IPS DF 4.7 (cell line): ENCODE measurements around the gene KLHL30.

Source experiments
- DNase-seq: peaks from one replicate; pipeline ENCODE4 v3.0.0-alpha.2; 2013; ENCODE audit warnings: low spot score; ENCODE audit errors: extremely low read depth

Gene KLHL30

DNA sequence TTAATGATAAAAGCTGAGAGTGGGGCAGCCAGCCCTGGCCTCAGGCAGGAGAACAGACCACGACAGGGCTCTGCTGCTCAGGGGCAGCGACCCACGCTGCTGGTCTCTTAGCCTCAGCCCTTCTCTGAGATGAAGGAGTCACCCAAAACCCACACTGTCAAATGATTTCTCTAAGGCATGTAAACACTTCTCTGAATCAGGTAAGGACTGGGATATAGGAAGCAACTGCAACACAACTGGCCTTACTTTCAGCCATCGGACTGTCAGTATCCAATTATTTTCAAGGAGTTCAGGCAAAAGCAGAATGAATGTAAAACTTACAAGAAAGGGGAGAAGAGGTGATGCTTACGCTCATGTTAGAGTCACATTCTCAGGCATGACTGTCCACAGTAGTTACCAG lies 42.1 kb downstream of the KLHL30 start:
- no peak for DNase-seq

DNA sequence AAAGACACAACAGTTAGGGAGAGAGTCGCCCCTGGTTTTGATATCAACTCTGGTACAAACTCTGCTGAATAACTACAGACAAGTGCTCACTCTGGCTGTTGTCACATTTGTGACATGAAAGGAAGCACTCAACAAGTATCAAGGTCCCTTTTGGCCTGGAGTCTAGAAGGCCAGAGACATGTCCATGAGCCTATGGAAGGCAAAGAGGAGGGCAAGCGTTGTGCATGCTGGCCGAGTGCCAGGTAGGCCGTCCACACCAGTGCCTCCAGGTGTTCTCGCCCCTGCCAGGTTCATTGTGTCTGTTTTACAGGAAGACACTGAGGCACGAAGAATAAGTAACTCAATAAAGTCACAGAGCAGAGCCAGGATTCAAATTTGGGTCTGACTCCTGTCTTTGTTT lies 43.9 kb downstream of the KLHL30 start:
- no peak for DNase-seq

GRCh38 chr2:238183821-238184220 lies 45.4 kb downstream of the KLHL30 start:
- DNase-seq, result no peak

- no peak for DNase-seq
Observed at GRCh38 chr2:238187618-238188548, 49.4 kb downstream of the KLHL30 start.

DNA sequence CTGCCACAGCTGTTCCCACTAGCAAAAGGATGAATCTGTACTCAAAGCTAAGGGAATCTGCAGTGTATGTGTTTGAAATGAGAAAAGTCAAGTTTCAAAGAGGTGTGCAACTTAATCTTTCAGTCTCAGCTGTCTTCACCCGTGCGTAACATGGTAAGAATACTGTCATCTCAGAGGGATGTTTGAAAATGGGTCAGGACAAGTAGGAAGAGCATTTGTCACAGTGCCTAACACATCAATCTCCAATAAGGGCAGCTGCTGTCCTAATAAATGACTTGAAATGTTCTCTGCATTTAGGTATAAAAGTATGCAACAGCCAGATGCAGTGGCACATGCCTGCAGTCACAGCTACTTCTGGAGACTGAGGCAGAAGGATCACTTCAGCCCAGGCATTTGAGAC lies 52.0 kb downstream of the KLHL30 start:
- no peak for DNase-seq
